SHP77 (cell line): ENCODE measurements around the gene RAB11FIP4.
"Not testable (repeated sequence)": the region's sequence is repeated elsewhere in the genome, so short reads cannot be mapped to it uniquely, and the experiment has no call there.

Experiments used
- DNase-seq, 2 experiments: peaks; one replicate each; lab custom pipeline; 2025; lab: John Stamatoyannopoulos, UW

The RAB11FIP4 gene, protein sequence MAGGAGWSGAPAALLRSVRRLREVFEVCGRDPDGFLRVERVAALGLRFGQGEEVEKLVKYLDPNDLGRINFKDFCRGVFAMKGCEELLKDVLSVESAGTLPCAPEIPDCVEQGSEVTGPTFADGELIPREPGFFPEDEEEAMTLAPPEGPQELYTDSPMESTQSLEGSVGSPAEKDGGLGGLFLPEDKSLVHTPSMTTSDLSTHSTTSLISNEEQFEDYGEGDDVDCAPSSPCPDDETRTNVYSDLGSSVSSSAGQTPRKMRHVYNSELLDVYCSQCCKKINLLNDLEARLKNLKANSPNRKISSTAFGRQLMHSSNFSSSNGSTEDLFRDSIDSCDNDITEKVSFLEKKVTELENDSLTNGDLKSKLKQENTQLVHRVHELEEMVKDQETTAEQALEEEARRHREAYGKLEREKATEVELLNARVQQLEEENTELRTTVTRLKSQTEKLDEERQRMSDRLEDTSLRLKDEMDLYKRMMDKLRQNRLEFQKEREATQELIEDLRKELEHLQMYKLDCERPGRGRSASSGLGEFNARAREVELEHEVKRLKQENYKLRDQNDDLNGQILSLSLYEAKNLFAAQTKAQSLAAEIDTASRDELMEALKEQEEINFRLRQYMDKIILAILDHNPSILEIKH

DNA sequence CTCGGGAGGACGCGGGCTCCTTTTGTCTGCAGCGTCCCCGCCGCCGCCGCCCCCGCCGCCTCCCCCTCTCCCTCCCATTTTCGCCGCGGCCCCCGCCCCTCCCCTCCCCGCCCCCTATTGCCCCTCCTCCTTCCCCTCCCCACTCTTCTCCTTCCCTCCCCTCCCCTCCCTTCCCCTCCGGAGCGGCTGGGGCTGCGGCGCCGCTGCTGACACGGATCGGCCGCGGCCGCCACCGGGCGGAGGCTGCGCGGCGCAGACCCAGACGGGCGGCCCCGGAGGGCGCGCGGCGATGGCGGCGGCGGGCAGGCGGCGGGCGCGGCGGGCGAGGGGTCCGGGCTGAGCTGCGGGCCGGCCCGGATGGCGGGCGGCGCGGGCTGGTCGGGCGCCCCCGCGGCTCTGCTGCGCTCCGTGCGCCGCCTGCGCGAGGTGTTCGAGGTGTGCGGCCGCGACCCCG is at the start of gene RAB11FIP4:
Gene RAB11FIP4, plus strand, starts transcription at position 180 of the 454 bp plus-strand sequence. Its CDS starts 178 bp downstream, at position 358.
- peak in 1 of 2 experiments; percentile 28 for DNase-seq

DNA sequence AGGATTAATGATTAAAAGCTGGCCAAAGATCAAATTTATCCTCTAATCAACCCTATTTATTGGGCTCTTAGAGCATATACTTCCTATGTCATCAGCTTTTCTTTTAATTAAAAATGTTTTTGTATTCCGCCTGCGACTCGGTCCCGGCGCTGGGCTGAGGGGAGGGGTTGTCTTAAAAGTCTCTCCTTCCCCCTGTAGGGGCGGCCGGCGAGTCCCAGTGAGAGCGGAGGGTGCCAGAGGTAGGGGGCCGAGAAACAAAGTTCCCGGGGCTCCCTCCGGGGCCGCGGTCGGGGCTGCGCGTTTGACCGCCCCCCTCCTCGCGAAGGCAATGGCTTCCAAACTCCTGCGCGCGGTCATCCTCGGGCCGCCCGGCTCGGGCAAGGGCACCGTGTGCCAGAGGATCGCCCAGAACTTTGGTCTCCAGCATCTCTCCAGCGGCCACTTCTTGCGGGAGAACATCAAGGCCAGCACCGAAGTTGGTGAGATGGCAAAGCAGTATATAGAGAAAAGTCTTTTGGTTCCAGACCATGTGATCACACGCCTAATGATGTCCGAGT is 46.2 kb upstream of the RAB11FIP4 start:
- not testable (repeated sequence) for DNase-seq

DNA sequence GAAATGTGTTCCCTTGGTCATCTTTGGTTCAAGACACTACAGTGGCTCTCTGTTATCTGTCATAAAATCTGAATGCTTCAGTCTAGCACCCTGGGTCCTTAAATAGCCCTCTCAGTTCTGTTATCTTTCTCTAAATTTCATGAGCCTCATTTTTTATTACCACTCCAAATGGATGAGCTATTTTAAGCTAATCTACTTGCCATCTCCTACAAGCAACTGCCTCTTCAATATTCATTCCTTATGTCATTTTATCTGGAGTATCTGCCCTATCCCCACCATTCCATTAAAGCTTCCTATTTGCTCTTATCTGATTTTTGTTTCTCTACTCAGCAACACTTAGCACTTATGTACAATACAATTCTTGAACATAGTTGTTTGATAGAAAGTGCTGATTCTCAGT is 42.0 kb upstream of the RAB11FIP4 start:
- DNase-seq = no peak

DNA sequence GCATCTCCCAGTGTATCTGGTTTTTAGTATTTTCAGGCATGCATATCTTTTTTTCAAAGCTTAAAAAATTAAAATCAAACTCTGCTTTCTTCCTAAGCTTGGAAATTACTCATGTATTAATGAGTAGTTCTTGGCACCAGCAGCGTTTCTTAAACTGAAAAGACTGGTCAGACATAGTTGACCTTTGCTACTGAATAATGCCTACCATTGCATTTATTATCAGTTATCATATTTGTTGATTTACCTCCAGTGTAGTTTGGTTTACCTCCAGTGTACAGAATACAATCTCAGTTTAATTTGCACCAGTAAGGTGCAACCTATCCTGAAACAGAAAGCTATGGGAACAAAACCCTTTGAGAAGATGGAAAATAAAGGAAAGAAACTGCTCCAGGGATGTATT is 35.5 kb upstream of the RAB11FIP4 start:
- no peak for DNase-seq

DNA sequence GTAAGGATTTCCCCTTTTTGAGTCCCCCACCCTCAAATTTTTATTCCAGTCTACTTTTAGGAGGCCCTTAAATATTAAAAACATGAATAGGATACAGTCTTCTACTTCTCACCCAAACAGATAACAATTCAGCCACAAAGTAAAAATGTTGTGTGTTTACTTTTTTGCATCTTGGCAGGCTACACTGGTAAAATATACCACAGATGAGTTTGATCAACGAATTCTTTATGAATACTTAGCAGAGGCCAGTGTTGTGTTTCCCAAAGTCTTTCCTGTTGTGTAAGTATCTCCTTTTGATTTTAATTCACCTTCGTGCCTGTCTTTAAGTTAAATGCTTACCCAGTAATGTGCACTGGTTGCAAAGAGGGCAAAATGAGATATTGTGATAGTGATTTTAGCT is 34.4 kb upstream of the RAB11FIP4 start:
- no peak for DNase-seq

DNA sequence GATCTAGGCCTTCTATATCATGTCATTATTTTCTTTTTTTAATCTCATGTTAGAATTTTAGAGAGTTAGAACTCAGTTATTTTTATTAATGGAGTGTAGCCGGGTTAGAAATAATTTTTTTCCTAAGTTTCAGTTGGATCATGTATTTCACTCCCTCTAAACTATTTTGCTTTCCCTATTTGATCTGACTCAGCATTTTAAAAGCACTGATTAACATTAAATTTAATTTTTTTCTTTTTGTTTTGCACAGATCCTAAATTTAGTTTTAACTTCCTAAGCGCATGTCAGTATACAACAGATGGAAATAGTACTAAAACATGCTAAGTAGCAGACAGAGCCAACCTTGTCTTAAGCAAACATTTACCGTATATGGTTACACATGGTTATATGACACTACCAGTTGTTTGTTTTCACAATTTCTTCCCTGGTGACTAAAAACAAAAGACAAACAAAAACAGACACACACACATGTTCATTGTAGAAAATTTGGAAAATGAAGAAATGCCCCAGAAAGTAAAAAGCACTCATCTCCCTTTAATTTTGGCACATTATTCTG is 33.6 kb upstream of the RAB11FIP4 start:
- DNase-seq = no peak

DNA sequence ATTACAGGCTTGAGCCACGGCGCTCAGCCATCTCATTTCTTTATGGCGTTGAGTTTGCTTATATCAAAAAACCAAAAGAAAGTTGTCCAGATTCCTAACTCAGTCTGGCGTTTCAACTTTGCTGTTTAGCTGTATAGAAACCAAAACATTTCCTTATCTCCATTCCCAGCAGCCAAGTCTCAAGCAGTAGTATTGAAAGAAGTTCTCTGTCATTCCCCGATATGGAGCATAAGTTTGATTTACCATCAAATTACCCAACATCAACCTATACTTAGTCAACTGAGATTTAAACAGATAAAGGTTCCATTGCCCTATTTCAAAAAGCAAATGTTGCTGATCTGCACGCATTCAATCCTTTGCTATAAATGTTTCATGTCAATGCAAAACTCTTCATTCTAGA is 27.5 kb upstream of the RAB11FIP4 start:
- DNase-seq = no peak

DNA sequence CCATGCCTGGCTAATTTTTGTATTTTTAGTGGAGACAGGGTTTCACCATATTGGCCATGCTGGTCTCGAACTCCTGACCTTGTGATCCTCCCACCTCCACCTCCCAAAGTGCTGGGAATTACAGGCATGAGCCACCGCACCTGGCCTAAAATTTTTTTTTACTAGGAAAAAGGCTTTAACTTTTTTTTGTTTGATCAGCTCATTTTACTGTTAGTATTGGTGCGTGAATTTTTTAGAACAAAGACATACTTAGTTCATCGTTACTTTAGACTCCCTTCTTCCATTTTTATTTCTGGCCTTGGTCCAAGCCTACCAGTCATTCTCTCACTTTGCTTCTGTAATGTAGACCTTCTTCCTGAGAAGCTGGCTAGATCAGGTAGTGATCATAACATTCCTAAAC is 25.4 kb upstream of the RAB11FIP4 start:
- no peak for DNase-seq

DNA sequence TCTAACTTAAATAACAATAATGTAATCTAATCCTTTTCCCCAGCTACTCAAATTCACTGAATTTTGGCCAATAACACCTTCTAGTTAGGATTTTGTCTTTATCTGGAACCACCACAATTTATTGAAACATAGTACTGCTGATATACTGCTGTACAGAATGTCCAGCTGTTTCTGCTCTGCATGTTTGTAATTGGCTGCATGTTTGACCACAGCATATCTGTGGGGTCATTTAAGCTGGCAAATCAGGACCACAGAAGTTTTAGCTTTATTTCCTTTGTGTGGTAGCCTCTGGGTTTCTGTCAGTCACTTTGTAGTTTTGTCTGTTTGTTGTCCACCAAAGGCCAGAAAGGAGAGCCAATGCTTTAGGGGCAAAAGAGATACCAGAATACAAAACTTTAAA is 22.2 kb upstream of the RAB11FIP4 start:
- no peak for DNase-seq

DNA sequence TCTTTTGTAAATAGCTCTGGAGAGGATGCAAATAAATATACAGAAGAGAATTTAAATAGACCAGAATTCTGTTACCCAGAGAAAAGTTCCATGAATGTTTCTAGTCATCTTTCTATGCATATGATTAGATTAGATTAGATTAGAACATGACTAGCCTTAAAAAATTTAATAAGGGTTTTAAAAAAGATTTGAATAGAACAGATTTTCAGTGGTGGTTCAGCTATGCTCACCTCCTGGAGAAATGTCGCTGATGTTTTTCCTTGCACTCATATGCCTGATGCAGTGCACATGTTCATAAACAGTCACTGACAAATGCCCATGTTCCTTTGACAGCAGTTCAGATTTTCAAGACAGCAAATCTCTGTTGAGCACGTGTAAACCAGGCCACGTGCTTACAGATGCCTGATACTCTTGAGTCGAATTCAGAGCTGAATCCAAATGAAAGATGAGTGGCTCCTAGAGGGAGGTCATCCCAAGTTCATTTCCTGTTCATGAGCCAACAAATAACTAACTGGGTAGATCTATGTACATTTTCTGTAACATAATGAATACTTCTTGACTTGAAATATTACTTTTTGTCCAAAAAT is 19.9 kb upstream of the RAB11FIP4 start:
- no peak for DNase-seq

DNA sequence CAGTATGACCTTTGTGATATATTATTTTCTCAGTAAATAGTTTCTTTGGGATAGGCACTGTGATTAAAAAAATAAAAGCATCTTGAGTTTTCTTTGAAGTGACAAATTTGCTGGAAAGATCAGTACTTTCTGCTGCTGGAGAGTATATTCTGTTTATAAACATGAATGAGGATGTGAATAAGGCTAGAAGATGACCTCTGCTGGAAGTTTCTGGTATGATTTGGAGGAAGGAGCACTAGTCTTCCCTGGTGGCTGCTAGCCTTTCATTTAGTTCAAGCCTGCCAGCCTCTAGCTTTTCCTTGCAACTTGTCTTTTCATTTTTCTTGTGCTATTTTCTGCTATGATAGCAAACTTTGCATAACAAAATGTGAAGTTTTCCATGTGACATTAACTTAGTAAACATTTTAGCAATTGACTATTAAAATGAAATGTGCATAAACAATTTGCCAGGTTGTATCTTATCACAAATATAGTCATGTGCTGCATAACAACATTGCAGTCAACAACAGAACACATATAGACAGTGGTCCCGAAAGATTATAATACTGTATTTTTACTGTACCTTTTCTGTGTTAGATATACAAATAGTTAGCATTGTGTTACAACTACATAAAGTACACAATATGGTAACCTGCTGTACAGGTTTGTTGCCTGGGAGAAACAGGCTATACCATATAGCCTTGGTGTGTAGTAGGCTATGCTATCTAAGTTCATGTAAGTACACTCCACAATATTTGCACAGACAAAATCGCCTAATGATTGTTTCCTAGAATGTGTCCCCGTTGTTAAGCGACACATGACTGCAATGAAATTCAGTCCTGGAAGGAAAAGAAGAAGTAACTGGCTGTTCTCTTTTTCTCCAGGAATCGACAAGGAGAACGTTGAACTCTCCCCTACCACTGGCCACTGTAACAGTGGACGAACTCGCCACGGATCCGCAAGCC is 18.1 kb upstream of the RAB11FIP4 start:
- no peak for DNase-seq

DNA sequence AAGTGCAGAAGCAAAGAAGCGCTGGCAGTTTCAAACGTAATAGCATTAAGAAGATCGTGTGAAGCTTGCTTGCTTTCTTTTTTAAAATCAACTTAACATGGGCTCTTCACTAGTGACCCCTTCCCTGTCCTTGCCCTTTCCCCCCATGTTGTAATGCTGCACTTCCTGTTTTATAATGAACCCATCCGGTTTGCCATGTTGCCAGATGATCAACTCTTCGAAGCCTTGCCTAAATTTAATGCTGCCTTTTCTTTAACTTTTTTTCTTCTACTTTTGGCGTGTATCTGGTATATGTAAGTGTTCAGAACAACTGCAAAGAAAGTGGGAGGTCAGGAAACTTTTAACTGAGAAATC is 17.4 kb upstream of the RAB11FIP4 start:
- no peak for DNase-seq

DNA sequence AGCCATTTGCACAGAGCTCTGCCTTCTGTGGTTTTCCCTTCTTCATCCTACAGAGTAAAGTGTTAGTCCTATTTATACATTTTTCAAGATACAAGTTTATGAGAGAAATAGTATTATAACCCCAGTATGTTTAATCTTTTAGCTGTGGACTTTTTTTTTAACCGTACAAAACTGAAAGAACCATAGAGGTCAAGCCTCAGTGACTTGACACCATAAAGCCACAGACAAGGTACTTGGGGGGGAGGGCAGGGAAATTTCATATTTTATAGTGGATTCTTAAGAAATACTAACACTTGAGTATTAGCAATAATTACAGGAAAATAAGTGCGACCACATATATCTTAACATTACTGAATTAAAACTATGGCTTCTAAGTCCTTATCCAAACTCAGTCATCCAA is 17.0 kb upstream of the RAB11FIP4 start:
- no peak for DNase-seq

DNA sequence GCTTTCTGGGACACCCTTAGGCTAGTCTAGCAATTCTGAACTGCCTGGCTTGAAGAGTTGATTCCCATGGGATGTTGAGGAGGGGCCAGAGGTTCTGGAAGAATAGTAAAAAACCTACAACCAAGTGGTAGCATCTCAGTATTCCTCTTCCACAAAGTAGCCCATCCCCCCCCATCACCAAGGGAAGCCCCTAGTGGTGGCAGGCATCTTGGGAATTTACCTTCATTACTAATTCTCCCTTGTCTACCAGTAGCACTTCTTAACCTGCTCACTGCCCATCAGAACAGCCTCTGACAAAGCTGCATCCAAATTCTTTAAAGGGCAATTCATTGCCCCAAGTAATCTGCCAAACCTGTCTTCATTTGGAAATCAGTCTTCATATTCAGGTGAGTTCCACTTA is 12.8 kb upstream of the RAB11FIP4 start:
- DNase-seq = no peak

DNA sequence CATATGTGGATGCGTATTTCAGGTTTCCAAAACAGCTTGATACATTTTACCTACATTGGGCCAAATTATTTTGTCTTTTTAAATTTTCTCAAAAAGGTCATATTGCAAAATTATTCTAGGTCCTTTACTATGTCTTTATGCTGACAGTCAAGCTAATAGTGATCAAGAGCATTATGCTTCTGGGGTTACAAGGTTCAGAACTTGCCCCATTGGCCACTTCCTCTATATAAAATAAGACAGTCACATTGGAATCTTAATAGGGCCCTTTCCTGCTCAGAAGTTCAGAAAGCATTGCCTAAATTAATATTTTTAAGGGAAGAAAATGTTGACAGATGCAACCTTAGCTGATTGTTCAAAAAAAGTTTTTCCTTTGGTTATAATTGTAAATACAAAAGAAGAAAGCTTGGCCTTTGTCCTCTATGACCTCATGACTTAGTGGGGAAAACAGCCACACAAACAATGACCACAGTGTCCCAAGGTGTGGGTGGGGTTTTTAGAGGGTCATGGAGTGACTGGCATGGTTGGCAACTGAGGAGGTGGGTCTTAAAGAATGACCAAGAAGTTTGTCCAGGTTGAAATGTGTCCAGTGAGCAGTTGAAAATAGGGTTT is 11.8 kb upstream of the RAB11FIP4 start:
- DNase-seq = no peak

DNA sequence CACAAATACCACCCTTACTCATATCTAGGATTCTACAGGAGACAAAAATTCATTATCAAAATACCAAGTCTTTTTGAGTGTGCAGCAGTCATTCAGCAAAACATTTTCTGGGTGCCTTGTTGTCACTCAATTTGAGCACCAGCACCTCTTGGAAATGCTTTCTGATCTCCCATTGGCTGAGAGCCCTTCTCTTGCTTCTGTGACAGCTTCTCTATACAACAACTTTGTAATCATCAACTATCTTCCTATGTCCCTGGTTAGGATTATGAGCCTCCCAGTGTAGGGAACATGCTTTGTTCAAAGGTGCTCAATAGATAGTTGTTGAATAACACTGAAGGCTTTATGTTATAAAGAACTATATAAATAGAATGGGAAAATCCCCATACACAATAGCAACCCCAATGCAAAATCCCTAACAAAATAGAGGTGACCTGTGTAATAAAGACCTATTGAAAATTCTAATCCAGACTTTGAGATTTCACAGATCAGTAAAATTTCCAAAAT is 10.3 kb upstream of the RAB11FIP4 start:
- no peak for DNase-seq

DNA sequence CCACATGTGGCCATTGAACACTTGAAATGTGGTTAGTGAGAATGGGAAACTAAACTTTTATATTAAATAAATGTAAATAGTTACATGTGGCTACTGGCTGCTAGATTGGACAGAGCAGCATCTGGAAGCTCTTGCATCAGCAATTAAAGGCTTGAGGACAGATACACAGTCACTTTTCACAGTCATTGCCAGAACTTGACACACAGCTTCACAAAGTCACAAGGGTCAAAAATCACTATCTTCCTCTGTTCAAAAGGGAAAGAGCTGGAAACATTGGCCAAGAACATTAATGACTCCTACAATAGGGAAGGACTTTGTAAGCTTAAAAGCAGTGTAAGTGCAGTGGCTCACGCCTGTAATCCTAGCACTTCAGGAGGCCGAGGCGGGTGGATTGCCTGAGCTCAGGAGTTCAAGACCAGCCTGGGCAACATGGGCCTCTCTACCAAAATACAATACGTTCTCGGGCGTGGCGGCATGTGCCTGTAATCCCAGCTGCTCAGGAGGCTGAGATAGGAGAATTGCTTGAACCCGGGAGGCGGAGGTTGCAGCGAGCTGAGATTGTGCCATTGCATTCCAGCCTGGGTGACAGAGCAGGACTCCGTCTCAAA is 8.7 kb upstream of the RAB11FIP4 start:
- not testable (repeated sequence) for DNase-seq

DNA sequence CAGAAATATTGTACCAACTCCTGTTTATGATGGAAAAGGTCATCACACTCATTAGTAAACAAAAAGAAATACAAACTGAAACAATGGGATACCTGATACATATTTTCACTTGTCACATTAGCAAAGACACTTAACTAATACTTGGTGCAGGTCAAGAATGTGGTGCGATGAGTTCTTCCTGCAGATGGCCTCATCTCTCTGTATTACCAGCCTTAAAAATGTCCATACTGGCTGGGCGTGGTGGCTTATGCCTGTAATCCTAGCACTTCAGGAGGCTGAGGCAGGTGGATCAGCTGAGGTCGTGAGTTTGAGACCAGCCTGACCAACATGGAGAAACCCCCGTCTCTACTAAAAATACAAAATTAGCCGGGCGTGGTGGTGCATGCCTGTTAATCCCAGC is 8.0 kb upstream of the RAB11FIP4 start:
- not testable (repeated sequence) for DNase-seq

DNA sequence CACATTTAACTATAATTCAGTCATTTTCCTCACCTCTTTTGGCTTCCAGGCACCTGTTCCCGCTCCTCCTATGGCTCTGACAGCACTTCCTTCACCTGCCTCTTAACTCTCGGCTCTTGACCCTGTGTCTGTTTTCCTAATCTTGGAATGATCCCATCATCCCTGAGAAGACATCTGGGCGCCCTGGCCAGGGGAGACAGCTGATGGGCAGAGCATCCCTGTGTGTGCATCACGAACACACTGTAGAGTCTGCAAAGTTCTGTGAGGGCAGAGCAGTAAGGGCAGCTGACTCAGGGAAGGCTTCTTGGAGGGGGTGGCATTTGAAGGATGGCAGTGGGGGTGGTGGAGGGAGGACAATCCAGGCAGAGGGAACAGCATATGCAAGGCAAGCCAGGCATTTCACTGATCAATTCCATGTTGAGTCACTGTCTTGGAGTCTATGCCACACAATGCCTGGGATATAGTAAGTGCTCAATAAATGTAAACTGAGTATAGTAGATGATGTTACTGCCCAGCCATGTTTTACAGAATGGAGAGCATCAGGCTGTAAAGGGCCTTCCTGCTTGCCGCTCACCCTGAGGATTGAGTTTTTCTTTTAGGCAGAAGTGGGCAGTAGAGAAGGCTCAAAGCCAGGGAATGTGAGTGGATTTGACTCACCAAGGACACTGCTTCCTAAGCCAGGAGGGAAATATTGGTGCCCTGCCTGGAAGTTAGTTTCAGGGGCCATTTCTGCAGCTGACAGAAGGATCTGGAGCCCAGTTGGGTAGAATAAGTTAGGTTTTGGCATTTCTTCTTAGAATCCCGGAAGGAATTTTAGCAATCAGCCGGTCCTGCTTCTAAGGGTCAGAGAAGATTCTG is 5.8 kb upstream of the RAB11FIP4 start:
- DNase-seq = no peak
